Kasumi-1 (cell line): ENCODE measurements around the gene TCAP.

Experiments used
- DNase-seq, 2 experiments: peaks; one replicate each; lab custom pipeline; 2025; lab: John Stamatoyannopoulos, UW

The TCAP gene

GRCh38 chr17:39664581-39665561 is at the start of gene TCAP:
TCAP (plus strand) TSS chr17:39665349; CDS start chr17:39665360, 11 bp downstream.
- no peak for DNase-seq

GRCh38 chr17:39615434-39615833 is 49.7 kb upstream of the TCAP start:
- no peak for DNase-seq

- DNase-seq: no peak
These were observed 48.1 kb upstream of the TCAP start for GRCh38 chr17:39617100-39617445.

GRCh38 chr17:39617446-39618245 is 47.5 kb upstream of the TCAP start:
- DNase-seq: peak; percentile 32 to 45

GRCh38 chr17:39618246-39618913 is 46.8 kb upstream of the TCAP start:
- DNase-seq: no peak

- DNase-seq: no peak
These were observed 46.0 kb upstream of the TCAP start for GRCh38 chr17:39618956-39619785.

- no peak for DNase-seq
These were observed 45.4 kb upstream of the TCAP start for GRCh38 chr17:39619786-39620101.

GRCh38 chr17:39621523-39622379 is 43.4 kb upstream of the TCAP start:
- DNase-seq: peak; percentile 86 to 88

GRCh38 chr17:39622380-39623006 is 42.7 kb upstream of the TCAP start:
- no peak for DNase-seq

- peak; percentile 51 to 54 for DNase-seq
These were observed 41.7 kb upstream of the TCAP start for GRCh38 chr17:39623356-39623950.

GRCh38 chr17:39624313-39624712 is 40.8 kb upstream of the TCAP start:
- no peak for DNase-seq

- DNase-seq: no peak
These were observed 39.9 kb upstream of the TCAP start for GRCh38 chr17:39625198-39625785.

- DNase-seq: no peak
These were observed 38.7 kb upstream of the TCAP start, which contains the start of gene PPP1R1B for GRCh38 chr17:39626171-39627046. PPP1R1B (plus strand) TSS chr17:39626952; CDS start chr17:39627393, 441 bp downstream.

GRCh38 chr17:39627047-39627711 is 38.0 kb upstream of the TCAP start:
- no peak for DNase-seq

- no peak for DNase-seq
These were observed 37.2 kb upstream of the TCAP start for GRCh38 chr17:39627712-39628516.

- DNase-seq: no peak
These were observed 36.3 kb upstream of the TCAP start for GRCh38 chr17:39628655-39629493.
